Upper lobe of left lung (tissue), 6 donors: Measurements from ENCODE around the gene TBPL2. TPM values are rescaled to one million over a fixed set of nuclear protein-coding genes. Genes with fewer than 3 reads are reported as not detected.

ENCODE experiments used
- ATAC-seq, 2 donors: fragments of 200-7000 bp; cut with Tn5 transposase; one replicate each; pipeline ENCODE4 v1.9.1; 2022; ENCODE audit warnings: mild to moderate bottlenecking in 2 of 2, moderate library complexity in 2 of 2; ENCODE audit not compliant: low FRiP score in 2 of 2
- DNase-seq, 2 donors: peaks; one replicate each; pipeline ENCODE4 v3.0.0-alpha.2; 2019 to 2020
- H3K27ac ChIP-seq, 4 donors: fragments of 200-600 bp; sonication (generic); one replicate each; pipeline ENCODE4 v1.5.1; 2016 to 2019
- H3K27me3 ChIP-seq, 4 donors: fragments of 200-600 bp; sonication (generic); one replicate each; pipeline ENCODE4 v1.5.1; 2017 to 2019
- H3K36me3 ChIP-seq, 4 donors: fragments of 200-600 bp; sonication (generic); one replicate each; pipeline ENCODE4 v1.5.1; 2016 to 2019
- H3K4me1 ChIP-seq, 4 donors: fragments of 200-600 bp; sonication (generic); one replicate each; pipeline ENCODE4 v1.5.1; 2018 to 2019
- H3K4me3 ChIP-seq, 4 donors: fragments of 200-600 bp; sonication (generic); one replicate each; pipeline ENCODE4 v1.5.1; 2017 to 2019; ENCODE audit warnings: mild to moderate bottlenecking in 2 of 4, moderate library complexity in 1 of 4
- H3K9me3 ChIP-seq, 4 donors: fragments of 200-600 bp; sonication (generic); one replicate each; pipeline ENCODE4 v1.5.1; 2018 to 2019
- EP300 ChIP-seq, 4 donors: sonication (generic); formaldehyde crosslinking; IDR thresholded peaks; one replicate each; pipeline ENCODE4 v1.5.1; 2017; ENCODE audit warnings: antibody characterized with exemption in 4 of 4, control low read depth in 2 of 4
- POLR2A ChIP-seq, 4 donors: fragments of 450-650 bp; IDR thresholded peaks; one replicate each; pipeline ENCODE4 v1.5.1; 2016 to 2017; ENCODE audit warnings: antibody characterized with exemption in 4 of 4, mild to moderate bottlenecking in 2 of 4
- POLR2AphosphoS5 ChIP-seq, 2 donors: sonication (generic); formaldehyde crosslinking; IDR thresholded peaks; one replicate each; pipeline ENCODE4 v1.5.1; 2017; ENCODE audit warnings: antibody characterized with exemption in 2 of 2
- WGBS, 2 donors: methylation state at CpG; one replicate each; pipeline ENCODE4 v1.1.5; 2017 to 2018; 5-methylcytosine and 5-hydroxymethylcytosine counted together
- total RNA-seq, 6 donors: library from RNA; depleted of rRNA in 4 of 6; stranded (reverse); fragments of >200 nt in 4 of 6; gene quantifications; one replicate each; pipeline versions ENCODE4 v1.1.0 to v1.2.1, GENCODE V29; 2016 to 2021
- TF ChIP-seq, protein P1 (sequence below), 6 experiments: fragments of 450-650 bp in 4 of 6; fragments of 200-600 bp in 2 of 6; sonication (generic) in 2 of 6; IDR thresholded peaks; one replicate each; pipeline ENCODE4 v1.5.1; 2016 to 2019; ENCODE audit warnings: antibody characterized with exemption in 6 of 6
- donor health status: DM: no; HTN: no; CAD: no; lungs with moderate emphysema.
- donor health status: DM: no; HTN: yes; CAD: no; lungs with severe emphysema.

The TBPL2 gene
- total RNA-seq, 6 donors from 2014 or later: not detected

GRCh38 chr14:55373784-55374705 is 66.4 kb downstream of the TBPL2 start:
- ATAC-seq (no peak), DNase-seq (no peak)
- TF ChIP-seq, protein P1, sequence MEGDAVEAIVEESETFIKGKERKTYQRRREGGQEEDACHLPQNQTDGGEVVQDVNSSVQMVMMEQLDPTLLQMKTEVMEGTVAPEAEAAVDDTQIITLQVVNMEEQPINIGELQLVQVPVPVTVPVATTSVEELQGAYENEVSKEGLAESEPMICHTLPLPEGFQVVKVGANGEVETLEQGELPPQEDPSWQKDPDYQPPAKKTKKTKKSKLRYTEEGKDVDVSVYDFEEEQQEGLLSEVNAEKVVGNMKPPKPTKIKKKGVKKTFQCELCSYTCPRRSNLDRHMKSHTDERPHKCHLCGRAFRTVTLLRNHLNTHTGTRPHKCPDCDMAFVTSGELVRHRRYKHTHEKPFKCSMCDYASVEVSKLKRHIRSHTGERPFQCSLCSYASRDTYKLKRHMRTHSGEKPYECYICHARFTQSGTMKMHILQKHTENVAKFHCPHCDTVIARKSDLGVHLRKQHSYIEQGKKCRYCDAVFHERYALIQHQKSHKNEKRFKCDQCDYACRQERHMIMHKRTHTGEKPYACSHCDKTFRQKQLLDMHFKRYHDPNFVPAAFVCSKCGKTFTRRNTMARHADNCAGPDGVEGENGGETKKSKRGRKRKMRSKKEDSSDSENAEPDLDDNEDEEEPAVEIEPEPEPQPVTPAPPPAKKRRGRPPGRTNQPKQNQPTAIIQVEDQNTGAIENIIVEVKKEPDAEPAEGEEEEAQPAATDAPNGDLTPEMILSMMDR (IDR thresholded peaks at IDR 0.05): no peak
- TF ChIP-seq EP300 (IDR thresholded peaks at IDR 0.05) (no peak), POLR2A (IDR thresholded peaks at IDR 0.05) (no peak), POLR2AphosphoS5 (IDR thresholded peaks at IDR 0.05) (no peak)
- H3K27me3 ChIP-seq: no peaks in the 10 kb centered on the region
- H3K27ac ChIP-seq: no peak overlapping the region
- H3K9me3 ChIP-seq: no peaks in the 10 kb centered on the region
- peaks cover 0 to 58% (median 23%) of the 10 kb centered on the region in 4 donors for H3K36me3 ChIP-seq
- 66 to 74% methylated on average over 5 of the region's 5 CpGs for WGBS, 2 donors
- no peak overlapping the region for H3K4me3 ChIP-seq
- no peaks in the 10 kb centered on the region for H3K4me1 ChIP-seq

GRCh38 chr14:55372825-55373224 is 67.6 kb downstream of the TBPL2 start:
- ATAC-seq: no peak
- WGBS, 2 donors: 94 to 95% methylated on average over 7 of the region's 7 CpGs
- TF ChIP-seq POLR2AphosphoS5 (IDR thresholded peaks at IDR 0.05): no peak
- no peak for TF ChIP-seq EP300 (IDR thresholded peaks at IDR 0.05)
- no peak for TF ChIP-seq POLR2A (IDR thresholded peaks at IDR 0.05)
- TF ChIP-seq, protein P1 (IDR thresholded peaks at IDR 0.05): no peak
- no peak overlapping the region for H3K27ac ChIP-seq
- no peaks in the 10 kb centered on the region for H3K9me3 ChIP-seq
- H3K4me1 ChIP-seq: no peaks in the 10 kb centered on the region
- no peak overlapping the region for H3K4me3 ChIP-seq
- H3K36me3 ChIP-seq: peaks cover 0 to 60% (median 27%) of the 10 kb centered on the region in 4 donors
- no peaks in the 10 kb centered on the region for H3K27me3 ChIP-seq
- DNase-seq: no peak

GRCh38 chr14:55372423-55372822 is 68.0 kb downstream of the TBPL2 start:
- no peak for DNase-seq
- Histone ChIP-seq H3K36me3 (peaks cover 0 to 60% (median 26%) of the 10 kb centered on the region in 4 donors), H3K4me1 (no peaks in the 10 kb centered on the region), H3K9me3 (no peaks in the 10 kb centered on the region), H3K27ac (no peak overlapping the region), H3K4me3 (no peak overlapping the region), H3K27me3 (no peaks in the 10 kb centered on the region)
- TF ChIP-seq, protein P1 (IDR thresholded peaks at IDR 0.05): no peak
- WGBS, 2 donors: 89% methylated on average over 1 of the region's 1 CpG
- ATAC-seq: no peak

GRCh38 chr14:55370883-55371455 is 69.4 kb downstream of the TBPL2 start:
- Histone ChIP-seq H3K27ac (no peak overlapping the region), H3K27me3 (no peaks in the 10 kb centered on the region), H3K9me3 (no peaks in the 10 kb centered on the region), H3K4me3 (no peak overlapping the region), H3K4me1 (no peaks in the 10 kb centered on the region), H3K36me3 (peaks cover 0 to 52% (median 17%) of the 10 kb centered on the region in 4 donors)
- no peak for TF ChIP-seq EP300 (IDR thresholded peaks at IDR 0.05)
- TF ChIP-seq, protein P1 (IDR thresholded peaks at IDR 0.05): no peak
- TF ChIP-seq POLR2AphosphoS5 (IDR thresholded peaks at IDR 0.05): no peak
- TF ChIP-seq POLR2A (IDR thresholded peaks at IDR 0.05): no peak
- DNase-seq (no peak), ATAC-seq (no peak)
- 87% methylated on average over 11 of the region's 11 CpGs for WGBS, 2 donors
